Loucy (cell line): ENCODE results near the gene SC5D.

Source experiments
- H2AFZ ChIP-seq: fragments of 200-600 bp; sonication (generic); 2 replicates; pipeline ENCODE4 v1.6.0; 2016; ENCODE audit warnings: antibody characterized with exemption, mild to moderate bottlenecking, low read length, moderate library complexity
- H3F3A ChIP-seq: fragments of 200-600 bp; 2 replicates; pipeline ENCODE4 v1.6.0; 2016; ENCODE audit warnings: antibody characterized with exemption, low read depth, mild to moderate bottlenecking
- H3K27me3 ChIP-seq: fragments of 200-600 bp; sonication (generic); 2 replicates; pipeline ENCODE4 v1.6.1; 2014; ENCODE audit warnings: low read length, mild to moderate bottlenecking; ENCODE audit not compliant: insufficient read depth, poor library complexity, severe bottlenecking
- H3K36me3 ChIP-seq: fragments of 200-600 bp; sonication (generic); 2 replicates; pipeline ENCODE4 v1.6.1; 2016; ENCODE audit warnings: low read length; ENCODE audit not compliant: insufficient read depth
- H3K4me1 ChIP-seq: fragments of 200-600 bp; sonication (generic); 2 replicates; pipeline ENCODE4 v1.5.1; 2014; ENCODE audit warnings: low read length, mild to moderate bottlenecking; ENCODE audit not compliant: insufficient read depth, poor library complexity, severe bottlenecking
- H3K4me2 ChIP-seq: fragments of 200-600 bp; sonication (generic); 2 replicates; pipeline ENCODE4 v1.6.0; 2014; ENCODE audit warnings: antibody characterized with exemption, low read length, low read depth, mild to moderate bottlenecking; ENCODE audit not compliant: poor library complexity, severe bottlenecking
- H3K4me3 ChIP-seq: fragments of 200-600 bp; sonication (generic); 2 replicates; pipeline ENCODE4 v1.5.1; 2014; ENCODE audit warnings: low read length, mild to moderate bottlenecking, mixed read lengths; ENCODE audit not compliant: poor library complexity, severe bottlenecking
- H3K79me2 ChIP-seq: fragments of 200-600 bp; sonication (generic); 2 replicates; pipeline ENCODE4 v1.6.1; 2014; ENCODE audit warnings: low read length; ENCODE audit not compliant: insufficient read depth
- H3K9ac ChIP-seq: fragments of 200-600 bp; sonication (generic); 2 replicates; pipeline ENCODE4 v1.6.0; 2014; ENCODE audit warnings: mild to moderate bottlenecking, low read depth, low read length, moderate library complexity; ENCODE audit not compliant: poor library complexity, severe bottlenecking
- H3K9me2 ChIP-seq: fragments of 200-600 bp; sonication (generic); replicated peaks from 2 replicates; pipeline ENCODE4 v1.6.1; 2016; ENCODE audit warnings: low read depth, low read length, mixed read lengths
- H3K9me3 ChIP-seq: fragments of 200-600 bp; sonication (generic); 2 replicates; pipeline ENCODE4 v1.6.1; 2014; ENCODE audit warnings: mild to moderate bottlenecking, antibody characterized with exemption, low read length, low read depth; ENCODE audit not compliant: insufficient read depth
- H4K20me1 ChIP-seq: fragments of 200-600 bp; sonication (generic); 2 replicates; pipeline ENCODE4 v1.6.0; 2014; ENCODE audit warnings: antibody characterized with exemption, low read length, mild to moderate bottlenecking; ENCODE audit not compliant: insufficient read depth, poor library complexity, severe bottlenecking
- CTCF ChIP-seq: fragments of 200-600 bp; sonication (generic); conservative IDR thresholded peaks from 2 replicates; pipeline ENCODE4 v1.5.1; 2014; ENCODE audit warnings: mild to moderate bottlenecking, antibody characterized with exemption, low read length
- EZH2phosphoT487 ChIP-seq: fragments of 200-600 bp; IDR thresholded peaks from 2 replicates; pipeline ENCODE4 v1.6.1; 2018; ENCODE audit warnings: antibody characterized with exemption, mild to moderate bottlenecking, moderate library complexity, borderline replicate concordance

The SC5D gene

GRCh38 chr11:121298774-121299173, 6.2 kb downstream of the SC5D start:
- no peaks in the 10 kb centered on the region for H3K9me3 ChIP-seq
- H4K20me1 ChIP-seq: peaks cover 51% of the 10 kb centered on the region
- no peaks in the 10 kb centered on the region for H3F3A ChIP-seq
- TF ChIP-seq CTCF (no peak), EZH2phosphoT487 (no peak)
- no peaks in the 10 kb centered on the region for H3K9me2 ChIP-seq
- no peak overlapping the region for H3K9ac ChIP-seq
- H3K4me3 ChIP-seq: no peak overlapping the region
- H2AFZ ChIP-seq: no peak overlapping the region
- no peaks in the 10 kb centered on the region for H3K27me3 ChIP-seq
- peaks cover 93% of the 10 kb centered on the region for H3K79me2 ChIP-seq
- H3K4me2 ChIP-seq: peak overlapping the region; percentile 88
- peaks cover 57% of the 10 kb centered on the region for H3K4me1 ChIP-seq
- H3K36me3 ChIP-seq: no peaks in the 10 kb centered on the region; the same call in 1 of the 2 replicates

- Histone ChIP-seq H2AFZ (no peak overlapping the region), H3K4me2 (no peak overlapping the region), H3F3A (no peaks in the 10 kb centered on the region), H3K4me1 (peaks cover 52% of the 10 kb centered on the region), H3K36me3 (peaks cover 3% of the 10 kb centered on the region; the same call in 1 of the 2 replicates), H3K9me2 (no peaks in the 10 kb centered on the region), H4K20me1 (peaks cover 46% of the 10 kb centered on the region), H3K27me3 (no peaks in the 10 kb centered on the region), H3K79me2 (peaks cover 87% of the 10 kb centered on the region), H3K9ac (no peak overlapping the region), H3K4me3 (no peak overlapping the region), H3K9me3 (no peaks in the 10 kb centered on the region)
- TF ChIP-seq CTCF (no peak), EZH2phosphoT487 (no peak)
Measured at GRCh38 chr11:121299417-121299816, 6.8 kb downstream of the SC5D start.

GRCh38 chr11:121300313-121300971, 7.9 kb downstream of the SC5D start:
- H3K4me3 ChIP-seq: no peak overlapping the region
- no peak overlapping the region for H3K9ac ChIP-seq
- H3K79me2 ChIP-seq: peaks cover 77% of the 10 kb centered on the region
- H3K27me3 ChIP-seq: no peaks in the 10 kb centered on the region
- H2AFZ ChIP-seq: no peak overlapping the region
- TF ChIP-seq CTCF (no peak), EZH2phosphoT487 (no peak)
- H3K4me1 ChIP-seq: peaks cover 42% of the 10 kb centered on the region
- no peaks in the 10 kb centered on the region for H3K9me3 ChIP-seq
- H3K36me3 ChIP-seq: peaks cover 14% of the 10 kb centered on the region; the same call in 1 of the 2 replicates
- peaks cover 36% of the 10 kb centered on the region for H4K20me1 ChIP-seq
- H3K9me2 ChIP-seq: no peaks in the 10 kb centered on the region
- H3K4me2 ChIP-seq: no peak overlapping the region
- no peaks in the 10 kb centered on the region for H3F3A ChIP-seq
